Kidney tubule cell (primary cell): ENCODE data around the gene CCDC78.

Experiments
- DNase-seq: peaks from one replicate; pipeline ENCODE4 v3.0.0-alpha.2; 2018; ENCODE audit warnings: low spot score

The CCDC78 gene

GRCh38 chr16:709566-710499, 16.4 kb downstream of the CCDC78 start:
- DNase-seq = peak; percentile 86

- no peak for DNase-seq
Observed at GRCh38 chr16:708959-709358, 17.3 kb downstream of the CCDC78 start.

- no peak for DNase-seq
Observed at GRCh38 chr16:708019-708418, 18.2 kb downstream of the CCDC78 start.

GRCh38 chr16:707062-707538, 19.1 kb downstream of the CCDC78 start:
- DNase-seq = no peak

GRCh38 chr16:706189-707061, 19.8 kb downstream of the CCDC78 start:
- no peak for DNase-seq

- no peak for DNase-seq
Observed at GRCh38 chr16:705431-706188, 20.6 kb downstream of the CCDC78 start, which contains the start of gene FBXL16. TSS of gene FBXL16 (minus strand) at chr16:705801. CDS start at chr16:697405, 8,396 bp downstream.

GRCh38 chr16:704552-705380, 21.5 kb downstream of the CCDC78 start:
- DNase-seq = no peak

- DNase-seq = no peak
Observed at GRCh38 chr16:704047-704446, 22.2 kb downstream of the CCDC78 start.

GRCh38 chr16:703406-703805, 22.8 kb downstream of the CCDC78 start:
- DNase-seq = no peak

GRCh38 chr16:702341-702740, 23.9 kb downstream of the CCDC78 start:
- DNase-seq = no peak

GRCh38 chr16:700684-701584, 25.3 kb downstream of the CCDC78 start:
- DNase-seq = no peak

GRCh38 chr16:698911-699671, 27.2 kb downstream of the CCDC78 start:
- no peak for DNase-seq

GRCh38 chr16:695355-696089, 30.7 kb downstream of the CCDC78 start:
- DNase-seq = peak; percentile 88

- DNase-seq = no peak
Observed at GRCh38 chr16:694863-695354, 31.3 kb downstream of the CCDC78 start.

GRCh38 chr16:694187-694862, 31.9 kb downstream of the CCDC78 start:
- DNase-seq = no peak

GRCh38 chr16:693766-694165, 32.5 kb downstream of the CCDC78 start:
- no peak for DNase-seq

GRCh38 chr16:693364-693763, 32.9 kb downstream of the CCDC78 start:
- no peak for DNase-seq
